DMS53 treated with DMSO at 0.1 percent for 48 hours (cell line): ENCODE results near the gene HMBS.
"Not testable (repeated sequence)": the region's sequence is repeated elsewhere in the genome, so short reads cannot be mapped to it uniquely, and the experiment has no call there.

Source experiments
- DNase-seq: peaks from one replicate; lab custom pipeline; 2025; ENCODE audit not compliant: unreplicated experiment; lab: John Stamatoyannopoulos, UW

The HMBS gene

GRCh38 chr11:119084663-119085436 is at the start of gene HMBS:
HMBS (plus strand) TSS chr11:119084881; CDS start chr11:119085034, 153 bp downstream.
- DNase-seq = peak; percentile 94

- no peak for DNase-seq
Measured at GRCh38 chr11:119038884-119039283, 45.8 kb upstream of the HMBS start.

- DNase-seq = not testable (repeated sequence)
Measured at GRCh38 chr11:119039471-119039870, 45.2 kb upstream of the HMBS start.

GRCh38 chr11:119041821-119042514 is 42.7 kb upstream of the HMBS start:
- DNase-seq = peak; percentile 90

- no peak for DNase-seq
Measured at GRCh38 chr11:119042927-119043326, 41.8 kb upstream of the HMBS start.

GRCh38 chr11:119044708-119045107 is 40.0 kb upstream of the HMBS start:
- DNase-seq = no peak

GRCh38 chr11:119046489-119046888 is 38.2 kb upstream of the HMBS start:
- DNase-seq = no peak

- DNase-seq = no peak
Measured at GRCh38 chr11:119047205-119047604, 37.5 kb upstream of the HMBS start.

- no peak for DNase-seq
Measured at GRCh38 chr11:119048644-119049043, 36.0 kb upstream of the HMBS start.

GRCh38 chr11:119049081-119049480 is 35.6 kb upstream of the HMBS start:
- DNase-seq = no peak

GRCh38 chr11:119051440-119052162 is 33.1 kb upstream of the HMBS start:
- DNase-seq = no peak

GRCh38 chr11:119052163-119052814 is 32.4 kb upstream of the HMBS start:
- DNase-seq = no peak

- DNase-seq = no peak
Measured at GRCh38 chr11:119054418-119054817, 30.3 kb upstream of the HMBS start.

- DNase-seq = no peak
Measured at GRCh38 chr11:119055901-119056300, 28.8 kb upstream of the HMBS start.

- no peak for DNase-seq
Measured at GRCh38 chr11:119056421-119056999, 28.2 kb upstream of the HMBS start.

- DNase-seq = peak; percentile 91
Measured at GRCh38 chr11:119057000-119057769, 27.5 kb upstream of the HMBS start, which contains the start of gene HYOU1. HYOU1 (minus strand) TSS chr11:119057205; CDS start chr11:119056160, 1,045 bp downstream.

- not testable (repeated sequence) for DNase-seq
Measured at GRCh38 chr11:119059128-119059527, 25.6 kb upstream of the HMBS start.

- no peak for DNase-seq
Measured at GRCh38 chr11:119061256-119061655, 23.4 kb upstream of the HMBS start.

GRCh38 chr11:119062779-119063178 is 21.9 kb upstream of the HMBS start:
- DNase-seq = no peak

- peak; percentile 19 for DNase-seq
Measured at GRCh38 chr11:119065369-119065768, 19.3 kb upstream of the HMBS start.
